Astrocyte (in vitro differentiated cells and primary cell): ENCODE data around the gene RBM47. TPM values are rescaled to one million over a fixed set of nuclear protein-coding genes. Genes with fewer than 3 reads are reported as not detected.
A peak's percentile ranks its signal among the peaks of the same experiment; 100 is the strongest.

Experiments
- DNase-seq: peaks from one replicate; pipeline ENCODE4 v3.0.0-alpha.2; 2010; ENCODE audit warnings: low read depth
- FAIRE-seq: peaks from 2 replicates; lab custom pipeline; 2011; peaks lifted over from hg19 to GRCh38; lab: Jason Lieb, UNC
- H2AFZ ChIP-seq: 2 replicates; pipeline ENCODE4 v1.6.0; 2012; ENCODE audit warnings: low read depth, low read length, inconsistent platforms
- H3K27ac ChIP-seq: 2 replicates; pipeline ENCODE4 v1.5.1; 2011; ENCODE audit warnings: low read depth, low read length, inconsistent platforms
- H3K27me3 ChIP-seq: 2 replicates; pipeline ENCODE4 v1.6.0; 2011; ENCODE audit warnings: low read length, inconsistent platforms; ENCODE audit not compliant: insufficient read depth
- H3K36me3 ChIP-seq: 2 replicates; pipeline ENCODE4 v1.5.1; 2011; ENCODE audit warnings: low read length, inconsistent platforms; ENCODE audit not compliant: insufficient read depth
- H3K4me1 ChIP-seq: 2 replicates; pipeline ENCODE4 v1.5.1; 2011; ENCODE audit warnings: low read length, inconsistent platforms; ENCODE audit not compliant: insufficient read depth
- H3K4me2 ChIP-seq: 2 replicates; pipeline ENCODE4 v1.6.0; 2012; ENCODE audit warnings: low read length, inconsistent platforms
- H3K4me3 ChIP-seq: 2 replicates; pipeline ENCODE4 v1.5.1; 2011; ENCODE audit warnings: low read depth, mild to moderate bottlenecking, low read length, inconsistent platforms; ENCODE audit not compliant: insufficient read depth
- H3K79me2 ChIP-seq: 2 replicates; pipeline ENCODE4 v1.6.0; 2012; ENCODE audit warnings: mild to moderate bottlenecking, low read length, inconsistent platforms; ENCODE audit not compliant: insufficient read depth
- H3K9ac ChIP-seq: 2 replicates; pipeline ENCODE4 v1.6.0; 2012; ENCODE audit warnings: mild to moderate bottlenecking, low read length, inconsistent platforms
- H3K9me3 ChIP-seq: 2 replicates; pipeline ENCODE4 v1.5.1; 2012; ENCODE audit warnings: low read depth, mild to moderate bottlenecking, low read length, inconsistent platforms; ENCODE audit not compliant: insufficient read depth
- H4K20me1 ChIP-seq: 2 replicates; pipeline ENCODE4 v1.6.0; 2012; ENCODE audit warnings: low read length, inconsistent platforms; ENCODE audit not compliant: insufficient read depth
- H3K27ac Mint-ChIP-seq: one replicate; pipeline ENCODE4 v1.8.0; 2021; ENCODE audit warnings: mild to moderate bottlenecking, mixed read lengths; ENCODE audit not compliant: unreplicated experiment
- H3K27me3 Mint-ChIP-seq: one replicate; pipeline ENCODE4 v1.8.0; 2021; ENCODE audit warnings: low read depth, mixed read lengths; ENCODE audit not compliant: unreplicated experiment
- H3K36me3 Mint-ChIP-seq: one replicate; pipeline ENCODE4 v1.8.0; 2021; ENCODE audit warnings: low read depth, mixed read lengths; ENCODE audit not compliant: unreplicated experiment
- H3K4me1 Mint-ChIP-seq: one replicate; pipeline ENCODE4 v1.8.0; 2021; ENCODE audit warnings: low read depth, mixed read lengths; ENCODE audit not compliant: unreplicated experiment
- H3K4me3 Mint-ChIP-seq: one replicate; pipeline ENCODE4 v1.8.0; 2021; ENCODE audit warnings: mild to moderate bottlenecking, moderate library complexity, mixed read lengths; ENCODE audit not compliant: unreplicated experiment
- H3K9me3 Mint-ChIP-seq: one replicate; pipeline ENCODE4 v1.8.0; 2021; ENCODE audit warnings: mild to moderate bottlenecking, mixed read lengths; ENCODE audit not compliant: unreplicated experiment
- CTCF ChIP-seq: IDR thresholded peaks from 2 replicates; pipeline ENCODE4 v1.5.1; 2011; ENCODE audit warnings: low read depth, mild to moderate bottlenecking, inconsistent platforms, low read length, moderate library complexity; ENCODE audit not compliant: insufficient read depth
- EZH2 ChIP-seq: IDR thresholded peaks from 2 replicates; pipeline ENCODE4 v1.6.1; 2012; ENCODE audit warnings: mild to moderate bottlenecking, low read length, inconsistent platforms; ENCODE audit not compliant: insufficient read depth
- total RNA-seq: library from RNA; stranded (reverse); gene quantifications from 2 replicates; pipeline ENCODE4 v1.2.1, GENCODE V29; 2021

RBM47 gene
- total RNA-seq, 1 donor from 2014 or later = 2.9 TPM

- H3K9ac ChIP-seq = no peak overlapping the region
- no peaks in the 10 kb centered on the region for H3K9me3 ChIP-seq
- Mint-ChIP-seq H3K27me3 (no peaks in the 10 kb centered on the region), H3K4me3 (no peak overlapping the region), H3K36me3 (no peaks in the 10 kb centered on the region), H3K27ac (no peak overlapping the region), H3K4me1 (peaks cover 7% of the 10 kb centered on the region), H3K9me3 (no peaks in the 10 kb centered on the region)
- H4K20me1 ChIP-seq = no peaks in the 10 kb centered on the region
- no peak overlapping the region for H3K27ac ChIP-seq
- no peak overlapping the region for H3K4me3 ChIP-seq
- H3K4me1 ChIP-seq = no peaks in the 10 kb centered on the region
- H3K36me3 ChIP-seq = no peaks in the 10 kb centered on the region
- DNase-seq (peak; percentile 18), FAIRE-seq (peak; percentile 9)
- H3K4me2 ChIP-seq = no peak overlapping the region
- no peak for TF ChIP-seq EZH2
- no peak for TF ChIP-seq CTCF
- no peaks in the 10 kb centered on the region for H3K79me2 ChIP-seq
- no peaks in the 10 kb centered on the region for H3K27me3 ChIP-seq
- no peak overlapping the region for H2AFZ ChIP-seq
These were observed 157.7 kb downstream of the RBM47 start for GRCh38 chr4:40471923-40472322.

GRCh38 chr4:40466789-40467188, 162.9 kb downstream of the RBM47 start:
- H3K4me1 Mint-ChIP-seq = no peaks in the 10 kb centered on the region
- H3K36me3 Mint-ChIP-seq = no peaks in the 10 kb centered on the region
- TF ChIP-seq EZH2 (no peak), CTCF (no peak)
- no peak overlapping the region for H3K4me3 ChIP-seq
- no peak overlapping the region for H3K27ac ChIP-seq
- H2AFZ ChIP-seq = no peak overlapping the region
- no peak overlapping the region for H3K4me3 Mint-ChIP-seq
- no peak overlapping the region for H3K27ac Mint-ChIP-seq
- DNase-seq = no peak
- H3K9ac ChIP-seq = no peak overlapping the region
- no peaks in the 10 kb centered on the region for H3K27me3 ChIP-seq
- FAIRE-seq = no peak
- H3K9me3 Mint-ChIP-seq = no peaks in the 10 kb centered on the region
- no peaks in the 10 kb centered on the region for H3K9me3 ChIP-seq
- no peaks in the 10 kb centered on the region for H3K79me2 ChIP-seq
- H3K4me1 ChIP-seq = no peaks in the 10 kb centered on the region
- no peaks in the 10 kb centered on the region for H3K27me3 Mint-ChIP-seq
- H4K20me1 ChIP-seq = no peaks in the 10 kb centered on the region
- no peaks in the 10 kb centered on the region for H3K36me3 ChIP-seq
- H3K4me2 ChIP-seq = no peak overlapping the region

GRCh38 chr4:40462326-40462725, 167.3 kb downstream of the RBM47 start:
- Histone ChIP-seq H3K79me2 (no peaks in the 10 kb centered on the region), H2AFZ (no peak overlapping the region), H3K4me1 (no peaks in the 10 kb centered on the region), H4K20me1 (no peaks in the 10 kb centered on the region), H3K36me3 (no peaks in the 10 kb centered on the region), H3K4me2 (no peak overlapping the region), H3K27me3 (no peaks in the 10 kb centered on the region), H3K4me3 (no peak overlapping the region), H3K9me3 (no peaks in the 10 kb centered on the region), H3K9ac (no peak overlapping the region), H3K27ac (no peak overlapping the region)
- FAIRE-seq (no peak), DNase-seq (no peak)
- Mint-ChIP-seq H3K36me3 (no peaks in the 10 kb centered on the region), H3K27me3 (no peaks in the 10 kb centered on the region), H3K4me1 (no peaks in the 10 kb centered on the region), H3K9me3 (no peaks in the 10 kb centered on the region), H3K27ac (no peak overlapping the region), H3K4me3 (no peak overlapping the region)
- TF ChIP-seq EZH2 (no peak), CTCF (no peak)
